Epidermal melanocyte (primary cell): ENCODE measurements around the gene JPH4.
"Not testable (repeated sequence)": the region's sequence is repeated elsewhere in the genome, so short reads cannot be mapped to it uniquely, and the experiment has no call there.

Experiments
- DNase-seq: peaks from one replicate; pipeline ENCODE4 v3.0.0; 2011; ENCODE audit warnings: low spot score; ENCODE audit not compliant: insufficient read length

The JPH4 gene

GRCh38 chr14:23609001-23609400 is 30.4 kb upstream of the JPH4 start:
- no peak for DNase-seq

- DNase-seq = no peak
Measured at GRCh38 chr14:23608454-23608853, 29.9 kb upstream of the JPH4 start.

- no peak for DNase-seq
Measured at GRCh38 chr14:23605931-23606585, 27.5 kb upstream of the JPH4 start.

GRCh38 chr14:23604675-23605170 is 26.1 kb upstream of the JPH4 start:
- no peak for DNase-seq

GRCh38 chr14:23604148-23604547 is 25.6 kb upstream of the JPH4 start:
- DNase-seq = no peak

GRCh38 chr14:23603103-23603502 is 24.5 kb upstream of the JPH4 start:
- no peak for DNase-seq

GRCh38 chr14:23602181-23603095 is 23.8 kb upstream of the JPH4 start:
- no peak for DNase-seq

GRCh38 chr14:23601845-23602180 is 23.2 kb upstream of the JPH4 start:
- DNase-seq = no peak

GRCh38 chr14:23601424-23601823 is 22.8 kb upstream of the JPH4 start:
- DNase-seq = no peak

- no peak for DNase-seq
Measured at GRCh38 chr14:23600806-23601205, 22.2 kb upstream of the JPH4 start.

- DNase-seq = no peak
Measured at GRCh38 chr14:23600322-23600707, 21.7 kb upstream of the JPH4 start.

GRCh38 chr14:23594191-23594590 is 15.6 kb upstream of the JPH4 start:
- not testable (repeated sequence) for DNase-seq

GRCh38 chr14:23590198-23590597 is 11.6 kb upstream of the JPH4 start:
- DNase-seq = no peak

- no peak for DNase-seq
Measured at GRCh38 chr14:23589606-23590005, 11.0 kb upstream of the JPH4 start.

GRCh38 chr14:23588884-23589598 is 10.5 kb upstream of the JPH4 start:
- peak; percentile 97 for DNase-seq

- not testable (repeated sequence) for DNase-seq
Measured at GRCh38 chr14:23584527-23585203, 6.1 kb upstream of the JPH4 start.

GRCh38 chr14:23583761-23584526 is 5.4 kb upstream of the JPH4 start:
- DNase-seq = not testable (repeated sequence)

- DNase-seq = no peak
Measured at GRCh38 chr14:23582906-23583760, 4.5 kb upstream of the JPH4 start.

GRCh38 chr14:23580948-23581281 is 2.3 kb upstream of the JPH4 start:
- DNase-seq = no peak
